HG03095 (cell line): ENCODE data around the gene ZCCHC14.
"Not testable (repeated sequence)": the region's sequence is repeated elsewhere in the genome, so short reads cannot be mapped to it uniquely, and the experiment has no call there.

Experiments
- ATAC-seq: cut with Tn5 transposase; IDR thresholded peaks from one replicate; pipeline ENCODE4 v1.9.1; 2021; ENCODE audit warnings: moderate library complexity; ENCODE audit not compliant: unreplicated experiment

The ZCCHC14 gene

GRCh38 chr16:87388818-87389134 lies 104.0 kb downstream of the ZCCHC14 start:
- ATAC-seq, result no peak

- ATAC-seq, result peak; percentile 51
Measured at GRCh38 chr16:87387942-87388817, 104.6 kb downstream of the ZCCHC14 start.

- ATAC-seq, result not testable (repeated sequence)
Measured at GRCh38 chr16:87384875-87385167, 108.0 kb downstream of the ZCCHC14 start.

GRCh38 chr16:87384162-87384874 lies 108.5 kb downstream of the ZCCHC14 start:
- peak; percentile 1 for ATAC-seq

- ATAC-seq, result peak; percentile 37
Measured at GRCh38 chr16:87383505-87384161, 109.2 kb downstream of the ZCCHC14 start, which contains the start of gene FBXO31. Gene FBXO31, minus strand, starts transcription at chr16:87383776. Its CDS starts 32 bp downstream, at chr16:87383744.

GRCh38 chr16:87382023-87382785 lies 110.6 kb downstream of the ZCCHC14 start:
- no peak for ATAC-seq

- no peak for ATAC-seq
Measured at GRCh38 chr16:87380881-87381280, 111.9 kb downstream of the ZCCHC14 start.

- no peak for ATAC-seq
Measured at GRCh38 chr16:87380403-87380802, 112.4 kb downstream of the ZCCHC14 start.

- not testable (repeated sequence) for ATAC-seq
Measured at GRCh38 chr16:87379312-87379752, 113.5 kb downstream of the ZCCHC14 start.

- ATAC-seq, result no peak
Measured at GRCh38 chr16:87376660-87377059, 116.2 kb downstream of the ZCCHC14 start.

GRCh38 chr16:87375426-87376135 lies 117.2 kb downstream of the ZCCHC14 start:
- ATAC-seq, result no peak

- ATAC-seq, result no peak
Measured at GRCh38 chr16:87374313-87374712, 118.5 kb downstream of the ZCCHC14 start.

GRCh38 chr16:87372305-87372704 lies 120.5 kb downstream of the ZCCHC14 start:
- ATAC-seq, result no peak

GRCh38 chr16:87371261-87371866 lies 121.5 kb downstream of the ZCCHC14 start:
- ATAC-seq, result no peak

- no peak for ATAC-seq
Measured at GRCh38 chr16:87369796-87370719, 122.8 kb downstream of the ZCCHC14 start.

- no peak for ATAC-seq
Measured at GRCh38 chr16:87369117-87369765, 123.6 kb downstream of the ZCCHC14 start.

- ATAC-seq, result no peak
Measured at GRCh38 chr16:87368029-87368770, 124.6 kb downstream of the ZCCHC14 start.

- no peak for ATAC-seq
Measured at GRCh38 chr16:87367529-87367928, 125.3 kb downstream of the ZCCHC14 start.
